ENCODE data around the gene MPZL3.

- no peak for TF ChIP-seq CTCF (IDR thresholded peaks at IDR 0.05)
- no peak for TF ChIP-seq POLR2A (IDR thresholded peaks at IDR 0.05)
Observed at GRCh38 chr11:118226296-118226695, 25.9 kb downstream of the MPZL3 start.
